Stimulated activated naive CD8-positive, alpha-beta T cell treated with anti-CD3 and anti-CD28 coated beads, Interleukin-15, amount 100 ng/mL, for 72 hours (primary cell): ENCODE data around the gene ACMSD.
"Not testable (repeated sequence)": the region's sequence is repeated elsewhere in the genome, so short reads cannot be mapped to it uniquely, and the experiment has no call there.

Source experiments
- ATAC-seq: fragments of 150-1000 bp; cut with Tn5 transposase; 2 replicates; pipeline ENCODE4 v1.10.0; 2021; ENCODE audit warnings: mild to moderate bottlenecking, moderate library complexity
- DNase-seq, 2 donors: peaks; one replicate each; pipeline ENCODE4 v3.0.0; 2021 to 2022
- H3K27ac Mint-ChIP-seq, 2 donors: one replicate each; pipeline ENCODE4 v1.8.0; 2022; ENCODE audit warnings: mild to moderate bottlenecking in 2 of 2, mixed read lengths in 2 of 2, moderate library complexity in 2 of 2
- H3K27me3 Mint-ChIP-seq: one replicate; pipeline ENCODE4 v1.8.0; 2022; ENCODE audit warnings: mixed read lengths
- H3K4me1 Mint-ChIP-seq: one replicate; pipeline ENCODE4 v1.8.0; 2022; ENCODE audit warnings: mild to moderate bottlenecking, mixed read lengths
- H3K4me3 Mint-ChIP-seq, 2 donors: one replicate each; pipeline ENCODE4 v1.8.0; 2022; ENCODE audit warnings: mild to moderate bottlenecking in 2 of 2, mixed read lengths in 2 of 2, moderate library complexity in 1 of 2
- H3K9me3 Mint-ChIP-seq, 2 donors: one replicate each; pipeline ENCODE4 v1.8.0; 2022; ENCODE audit warnings: mixed read lengths in 2 of 2

ACMSD gene

GRCh38 chr2:134839649-134840048 is 1.2 kb downstream of the ACMSD start:
- Mint-ChIP-seq H3K4me3 (no peak overlapping the region), H3K27ac (no peak overlapping the region), H3K27me3 (peaks cover 10% of the 10 kb centered on the region), H3K4me1 (no peaks in the 10 kb centered on the region), H3K9me3 (peaks cover 15 to 24% of the 10 kb centered on the region in 2 donors)
- ATAC-seq (no peak), DNase-seq (no peak)

- no peak for DNase-seq
- H3K27ac Mint-ChIP-seq: no peak overlapping the region
These were observed 4.6 kb downstream of the ACMSD start for GRCh38 chr2:134842930-134843490.

GRCh38 chr2:134843968-134844367 is 5.6 kb downstream of the ACMSD start:
- no peak for DNase-seq
- no peaks in the 10 kb centered on the region for H3K4me1 Mint-ChIP-seq
- H3K27me3 Mint-ChIP-seq: peaks cover 7% of the 10 kb centered on the region
- no peak for ATAC-seq
- no peak overlapping the region for H3K4me3 Mint-ChIP-seq
- no peak overlapping the region for H3K27ac Mint-ChIP-seq
- H3K9me3 Mint-ChIP-seq: peaks cover 0 to 6% of the 10 kb centered on the region in 2 donors

More at GRCh38 chr2:134842930-134843490, 4.6 kb downstream of the ACMSD start:
- Mint-ChIP-seq H3K27me3 (peaks cover 7% of the 10 kb centered on the region), H3K4me3 (no peak overlapping the region), H3K4me1 (no peaks in the 10 kb centered on the region), H3K9me3 (peaks cover 0 to 6% of the 10 kb centered on the region in 2 donors)
- ATAC-seq: no peak

- H3K9me3 Mint-ChIP-seq: peaks cover 0 to 6% of the 10 kb centered on the region in 2 donors
- H3K27me3 Mint-ChIP-seq: peaks cover 7% of the 10 kb centered on the region
- no peak for DNase-seq
- H3K4me3 Mint-ChIP-seq: no peak overlapping the region
- ATAC-seq: no peak
- H3K27ac Mint-ChIP-seq: no peak overlapping the region
- no peaks in the 10 kb centered on the region for H3K4me1 Mint-ChIP-seq
These were observed 6.6 kb downstream of the ACMSD start for GRCh38 chr2:134845028-134845427.

- ATAC-seq (no peak), DNase-seq (no peak)
- H3K27ac Mint-ChIP-seq: no peak overlapping the region
- H3K4me3 Mint-ChIP-seq: no peak overlapping the region
- H3K9me3 Mint-ChIP-seq: peaks cover 0 to 6% of the 10 kb centered on the region in 2 donors
- peaks cover 7% of the 10 kb centered on the region for H3K27me3 Mint-ChIP-seq
- H3K4me1 Mint-ChIP-seq: no peaks in the 10 kb centered on the region
These were observed 7.3 kb downstream of the ACMSD start for GRCh38 chr2:134845719-134846118.

- Mint-ChIP-seq H3K27ac (no peak overlapping the region), H3K4me1 (no peaks in the 10 kb centered on the region), H3K27me3 (peaks cover 7% of the 10 kb centered on the region), H3K9me3 (peaks cover 0 to 6% of the 10 kb centered on the region in 2 donors), H3K4me3 (no peak overlapping the region)
- no peak for ATAC-seq
- no peak for DNase-seq
These were observed 7.8 kb downstream of the ACMSD start for GRCh38 chr2:134846213-134846612.

- not testable (repeated sequence) for H3K27ac Mint-ChIP-seq, H3K4me3 Mint-ChIP-seq, ATAC-seq, H3K4me1 Mint-ChIP-seq, H3K9me3 Mint-ChIP-seq, DNase-seq
- H3K27me3 Mint-ChIP-seq: peaks cover 13% of the 10 kb centered on the region
These were observed 9.2 kb downstream of the ACMSD start for GRCh38 chr2:134847582-134847981.

GRCh38 chr2:134852518-134852917 is 14.1 kb downstream of the ACMSD start:
- no peaks in the 10 kb centered on the region for H3K4me1 Mint-ChIP-seq
- ATAC-seq (no peak), DNase-seq (no peak)
- H3K27me3 Mint-ChIP-seq: peaks cover 10% of the 10 kb centered on the region
- H3K27ac Mint-ChIP-seq: peak overlapping the region in 1 of 2 donors; percentile 68
- peaks cover 0 to 4% of the 10 kb centered on the region in 2 donors for H3K9me3 Mint-ChIP-seq
- no peak overlapping the region for H3K4me3 Mint-ChIP-seq

GRCh38 chr2:134855709-134856108 is 17.3 kb downstream of the ACMSD start:
- no peak overlapping the region for H3K27ac Mint-ChIP-seq

GRCh38 chr2:134858245-134858644 is 19.8 kb downstream of the ACMSD start:
- no peak for ATAC-seq
- no peak for DNase-seq
- H3K27me3 Mint-ChIP-seq: no peaks in the 10 kb centered on the region
- no peaks in the 10 kb centered on the region for H3K9me3 Mint-ChIP-seq
- no peak overlapping the region for H3K4me3 Mint-ChIP-seq
- no peak overlapping the region for H3K27ac Mint-ChIP-seq
- H3K4me1 Mint-ChIP-seq: no peaks in the 10 kb centered on the region

More at GRCh38 chr2:134855709-134856108, 17.3 kb downstream of the ACMSD start:
- Mint-ChIP-seq H3K4me1 (no peaks in the 10 kb centered on the region), H3K4me3 (no peak overlapping the region), H3K9me3 (peaks cover 0 to 4% of the 10 kb centered on the region in 2 donors), H3K27me3 (peaks cover 10% of the 10 kb centered on the region)
- DNase-seq: no peak
- no peak for ATAC-seq

GRCh38 chr2:134861173-134861572 is 22.8 kb downstream of the ACMSD start:
- Mint-ChIP-seq H3K4me3 (no peak overlapping the region), H3K9me3 (no peaks in the 10 kb centered on the region), H3K4me1 (no peaks in the 10 kb centered on the region), H3K27ac (no peak overlapping the region), H3K27me3 (no peaks in the 10 kb centered on the region)
- ATAC-seq: no peak
- DNase-seq: no peak

GRCh38 chr2:134862069-134862468 is 23.7 kb downstream of the ACMSD start:
- DNase-seq (no peak), ATAC-seq (no peak)
- H3K27me3 Mint-ChIP-seq: no peaks in the 10 kb centered on the region
- no peak overlapping the region for H3K4me3 Mint-ChIP-seq
- H3K4me1 Mint-ChIP-seq: no peaks in the 10 kb centered on the region
- no peaks in the 10 kb centered on the region for H3K9me3 Mint-ChIP-seq
- no peak overlapping the region for H3K27ac Mint-ChIP-seq

- Mint-ChIP-seq H3K27me3 (no peaks in the 10 kb centered on the region), H3K9me3 (no peaks in the 10 kb centered on the region), H3K4me1 (no peaks in the 10 kb centered on the region), H3K4me3 (no peak overlapping the region), H3K27ac (no peak overlapping the region)
- DNase-seq (no peak), ATAC-seq (no peak)
These were observed 24.3 kb downstream of the ACMSD start for GRCh38 chr2:134862674-134863073.

GRCh38 chr2:134863446-134863845 is 25.0 kb downstream of the ACMSD start:
- H3K27me3 Mint-ChIP-seq: no peaks in the 10 kb centered on the region
- DNase-seq (no peak), ATAC-seq (no peak)
- H3K4me1 Mint-ChIP-seq: no peaks in the 10 kb centered on the region
- H3K9me3 Mint-ChIP-seq: no peaks in the 10 kb centered on the region
- H3K27ac Mint-ChIP-seq: no peak overlapping the region
- no peak overlapping the region for H3K4me3 Mint-ChIP-seq

GRCh38 chr2:134865067-134865787 is 26.8 kb downstream of the ACMSD start:
- Mint-ChIP-seq H3K27ac (no peak overlapping the region), H3K27me3 (no peaks in the 10 kb centered on the region), H3K4me3 (no peak overlapping the region), H3K4me1 (no peaks in the 10 kb centered on the region), H3K9me3 (no peaks in the 10 kb centered on the region)
- no peak for ATAC-seq
- no peak for DNase-seq

- Mint-ChIP-seq H3K9me3 (no peaks in the 10 kb centered on the region), H3K27ac (no peak overlapping the region), H3K27me3 (no peaks in the 10 kb centered on the region), H3K4me3 (no peak overlapping the region), H3K4me1 (no peaks in the 10 kb centered on the region)
- DNase-seq (no peak), ATAC-seq (no peak)
These were observed 28.2 kb downstream of the ACMSD start for GRCh38 chr2:134866498-134867099.
